Measurements from ENCODE around the gene DSCAM.

The DSCAM gene

GRCh38 chr21:40176724-40177123 is 670.2 kb downstream of the DSCAM start:
- TF ChIP-seq POLR2AphosphoS5 (IDR thresholded peaks at IDR 0.05; ENCODE audit: low read depth, low read length) (no peak), TAF1 (IDR thresholded peaks at IDR 0.05; ENCODE audit: borderline replicate concordance, insufficient read depth, low read length) (no peak), SIN3A (IDR thresholded peaks at IDR 0.05; ENCODE audit: borderline replicate concordance, insufficient read depth, low read length) (no peak)
- TF ChIP-seq, protein P1, sequence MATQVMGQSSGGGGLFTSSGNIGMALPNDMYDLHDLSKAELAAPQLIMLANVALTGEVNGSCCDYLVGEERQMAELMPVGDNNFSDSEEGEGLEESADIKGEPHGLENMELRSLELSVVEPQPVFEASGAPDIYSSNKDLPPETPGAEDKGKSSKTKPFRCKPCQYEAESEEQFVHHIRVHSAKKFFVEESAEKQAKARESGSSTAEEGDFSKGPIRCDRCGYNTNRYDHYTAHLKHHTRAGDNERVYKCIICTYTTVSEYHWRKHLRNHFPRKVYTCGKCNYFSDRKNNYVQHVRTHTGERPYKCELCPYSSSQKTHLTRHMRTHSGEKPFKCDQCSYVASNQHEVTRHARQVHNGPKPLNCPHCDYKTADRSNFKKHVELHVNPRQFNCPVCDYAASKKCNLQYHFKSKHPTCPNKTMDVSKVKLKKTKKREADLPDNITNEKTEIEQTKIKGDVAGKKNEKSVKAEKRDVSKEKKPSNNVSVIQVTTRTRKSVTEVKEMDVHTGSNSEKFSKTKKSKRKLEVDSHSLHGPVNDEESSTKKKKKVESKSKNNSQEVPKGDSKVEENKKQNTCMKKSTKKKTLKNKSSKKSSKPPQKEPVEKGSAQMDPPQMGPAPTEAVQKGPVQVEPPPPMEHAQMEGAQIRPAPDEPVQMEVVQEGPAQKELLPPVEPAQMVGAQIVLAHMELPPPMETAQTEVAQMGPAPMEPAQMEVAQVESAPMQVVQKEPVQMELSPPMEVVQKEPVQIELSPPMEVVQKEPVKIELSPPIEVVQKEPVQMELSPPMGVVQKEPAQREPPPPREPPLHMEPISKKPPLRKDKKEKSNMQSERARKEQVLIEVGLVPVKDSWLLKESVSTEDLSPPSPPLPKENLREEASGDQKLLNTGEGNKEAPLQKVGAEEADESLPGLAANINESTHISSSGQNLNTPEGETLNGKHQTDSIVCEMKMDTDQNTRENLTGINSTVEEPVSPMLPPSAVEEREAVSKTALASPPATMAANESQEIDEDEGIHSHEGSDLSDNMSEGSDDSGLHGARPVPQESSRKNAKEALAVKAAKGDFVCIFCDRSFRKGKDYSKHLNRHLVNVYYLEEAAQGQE (IDR thresholded peaks at IDR 0.05; ENCODE audit: insufficient read depth in 1 of 2, low read depth in 2 of 2, low read length in 2 of 2): no peak

GRCh38 chr21:40173816-40174215 is 673.1 kb downstream of the DSCAM start:
- TF ChIP-seq POLR2AphosphoS5 (IDR thresholded peaks at IDR 0.05; ENCODE audit: low read depth, low read length): no peak
- TF ChIP-seq, protein P1 (IDR thresholded peaks at IDR 0.05; ENCODE audit: insufficient read depth in 1 of 2, low read depth in 2 of 2, low read length in 2 of 2): no peak

DNA sequence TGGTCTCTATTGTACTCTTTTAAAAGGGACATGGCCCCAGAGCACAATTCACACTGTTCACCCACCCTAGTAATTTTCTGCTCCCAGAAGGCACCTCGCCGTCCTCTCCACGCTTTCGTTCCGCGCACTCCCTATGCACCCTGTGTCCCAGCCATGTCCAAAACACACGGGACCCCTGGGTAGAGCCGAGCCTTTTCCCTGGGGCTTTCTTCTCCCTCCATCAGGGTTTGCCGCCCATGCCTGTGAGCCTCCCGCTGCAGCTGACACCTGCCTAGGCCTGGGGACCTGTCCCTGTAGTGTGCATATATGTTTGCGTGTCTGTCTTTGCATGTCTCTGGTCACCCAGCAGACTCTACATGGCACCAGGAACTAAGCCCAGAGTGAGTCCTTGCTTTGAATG is 677.0 kb downstream of the DSCAM start:
- TF ChIP-seq, protein P1 (IDR thresholded peaks at IDR 0.05; ENCODE audit: insufficient read depth in 1 of 2, low read depth in 2 of 2, low read length in 2 of 2): no peak
- TF ChIP-seq SIN3A (IDR thresholded peaks at IDR 0.05; ENCODE audit: borderline replicate concordance, insufficient read depth, low read length): no peak
- no peak for TF ChIP-seq TAF1 (IDR thresholded peaks at IDR 0.05; ENCODE audit: borderline replicate concordance, insufficient read depth, low read length)
- no peak for TF ChIP-seq FOXP2 (optimal IDR thresholded peaks at IDR 0.05; ENCODE audit: borderline replicate concordance, extremely low read depth, extremely low read length, insufficient read depth)
- no peak for TF ChIP-seq POLR2AphosphoS5 (IDR thresholded peaks at IDR 0.05; ENCODE audit: low read depth, low read length)

GRCh38 chr21:40166291-40166843 is 680.6 kb downstream of the DSCAM start:
- TF ChIP-seq TAF1 (IDR thresholded peaks at IDR 0.05; ENCODE audit: borderline replicate concordance, insufficient read depth, low read length): no peak
- no peak for TF ChIP-seq SIN3A (IDR thresholded peaks at IDR 0.05; ENCODE audit: borderline replicate concordance, insufficient read depth, low read length)
- TF ChIP-seq, protein P1 (IDR thresholded peaks at IDR 0.05; ENCODE audit: insufficient read depth in 1 of 2, low read depth in 2 of 2, low read length in 2 of 2): no peak
- no peak for TF ChIP-seq POLR2AphosphoS5 (IDR thresholded peaks at IDR 0.05; ENCODE audit: low read depth, low read length)
- TF ChIP-seq FOXP2 (optimal IDR thresholded peaks at IDR 0.05; ENCODE audit: borderline replicate concordance, extremely low read depth, extremely low read length, insufficient read depth): no peak

GRCh38 chr21:40165773-40166070 is 681.2 kb downstream of the DSCAM start:
- TF ChIP-seq, protein P1 (IDR thresholded peaks at IDR 0.05; ENCODE audit: insufficient read depth in 1 of 2, low read depth in 2 of 2, low read length in 2 of 2): no peak
- TF ChIP-seq SIN3A (IDR thresholded peaks at IDR 0.05; ENCODE audit: borderline replicate concordance, insufficient read depth, low read length) (no peak), POLR2AphosphoS5 (IDR thresholded peaks at IDR 0.05; ENCODE audit: low read depth, low read length) (no peak), TAF1 (IDR thresholded peaks at IDR 0.05; ENCODE audit: borderline replicate concordance, insufficient read depth, low read length) (no peak), FOXP2 (optimal IDR thresholded peaks at IDR 0.05; ENCODE audit: borderline replicate concordance, extremely low read depth, extremely low read length, insufficient read depth) (no peak)

All from PFSK-1 (cell line).